DOHH2 (cell line): ENCODE measurements around the gene BMPER.

Experiments used
- H3F3A ChIP-seq: fragments of 200-600 bp; sonication (generic), shearing (Covaris generic); 2 replicates; pipeline ENCODE4 v1.6.0; 2016; ENCODE audit warnings: antibody characterized with exemption, mild to moderate bottlenecking; ENCODE audit not compliant: control insufficient read depth, insufficient read depth
- H3K27ac ChIP-seq: fragments of 200-600 bp; sonication (generic); 2 replicates; pipeline ENCODE4 v1.5.1; 2014; ENCODE audit warnings: low read depth, mild to moderate bottlenecking, low read length, moderate library complexity
- H3K27me3 ChIP-seq: fragments of 200-600 bp; sonication (generic); 2 replicates; pipeline ENCODE4 v1.6.1; 2014; ENCODE audit warnings: mild to moderate bottlenecking, low read length, mixed read lengths; ENCODE audit not compliant: control insufficient read depth
- H3K36me3 ChIP-seq: fragments of 200-600 bp; sonication (generic); 2 replicates; pipeline ENCODE4 v1.6.1; 2014; ENCODE audit warnings: mild to moderate bottlenecking, low read length, moderate library complexity, mixed read lengths; ENCODE audit not compliant: control insufficient read depth
- H3K4me1 ChIP-seq: fragments of 200-600 bp; sonication (generic); 2 replicates; pipeline ENCODE4 v1.6.1; 2014; ENCODE audit warnings: mild to moderate bottlenecking, low read length, mixed read lengths; ENCODE audit not compliant: control insufficient read depth
- H3K4me2 ChIP-seq: fragments of 200-600 bp; sonication (generic); 2 replicates; pipeline ENCODE4 v1.6.0; 2014; ENCODE audit warnings: mild to moderate bottlenecking, low read length, moderate library complexity
- H3K4me3 ChIP-seq: fragments of 200-600 bp; sonication (generic); 2 replicates; pipeline ENCODE4 v1.5.1; 2014; ENCODE audit warnings: mild to moderate bottlenecking, low read length, mixed read lengths
- H3K79me2 ChIP-seq: fragments of 200-600 bp; sonication (generic); 2 replicates; pipeline ENCODE4 v1.6.1; 2014; ENCODE audit warnings: mild to moderate bottlenecking, low read length, mixed read lengths; ENCODE audit not compliant: control insufficient read depth
- H3K9me2 ChIP-seq: fragments of 200-600 bp; sonication (generic); replicated peaks from 2 replicates; pipeline ENCODE4 v1.6.1; 2014; ENCODE audit warnings: mild to moderate bottlenecking, low read length, mixed read lengths; ENCODE audit not compliant: control insufficient read depth
- H3K9me3 ChIP-seq: fragments of 200-600 bp; sonication (generic); 2 replicates; pipeline ENCODE4 v1.6.1; 2014; ENCODE audit warnings: antibody characterized with exemption, low read length, mixed read lengths; ENCODE audit not compliant: control insufficient read depth, insufficient read depth
- H4K20me1 ChIP-seq: fragments of 200-600 bp; sonication (generic); 2 replicates; pipeline ENCODE4 v1.6.0; 2014; ENCODE audit warnings: low read depth, mild to moderate bottlenecking, antibody characterized with exemption, low read length, moderate library complexity; ENCODE audit not compliant: control insufficient read depth, insufficient read depth
- CTCF ChIP-seq: fragments of 200-600 bp; sonication (generic); IDR thresholded peaks from one replicate; pipeline ENCODE4 v1.5.1; 2014; ENCODE audit warnings: antibody characterized with exemption, mild to moderate bottlenecking, low read depth, low read length; ENCODE audit not compliant: poor library complexity, severe bottlenecking
- EZH2phosphoT487 ChIP-seq: fragments of 200-600 bp; sonication (generic); IDR thresholded peaks from 2 replicates; pipeline ENCODE4 v1.6.1; 2017; ENCODE audit warnings: borderline replicate concordance, mild to moderate bottlenecking, antibody characterized with exemption, low read length, moderate library complexity, mixed read lengths

BMPER gene

GRCh38 chr7:33950047-33950714, 44.8 kb downstream of the BMPER start:
- no peak for TF ChIP-seq CTCF
- TF ChIP-seq EZH2phosphoT487: no peak
- Histone ChIP-seq H3K9me3 (no peaks in the 10 kb centered on the region), H3K36me3 (no peaks in the 10 kb centered on the region), H4K20me1 (no peaks in the 10 kb centered on the region), H3F3A (no peaks in the 10 kb centered on the region), H3K9me2 (no peaks in the 10 kb centered on the region), H3K79me2 (no peaks in the 10 kb centered on the region), H3K27me3 (no peaks in the 10 kb centered on the region), H3K4me1 (no peaks in the 10 kb centered on the region), H3K4me2 (no peak overlapping the region), H3K27ac (no peak overlapping the region), H3K4me3 (no peak overlapping the region)

DNA sequence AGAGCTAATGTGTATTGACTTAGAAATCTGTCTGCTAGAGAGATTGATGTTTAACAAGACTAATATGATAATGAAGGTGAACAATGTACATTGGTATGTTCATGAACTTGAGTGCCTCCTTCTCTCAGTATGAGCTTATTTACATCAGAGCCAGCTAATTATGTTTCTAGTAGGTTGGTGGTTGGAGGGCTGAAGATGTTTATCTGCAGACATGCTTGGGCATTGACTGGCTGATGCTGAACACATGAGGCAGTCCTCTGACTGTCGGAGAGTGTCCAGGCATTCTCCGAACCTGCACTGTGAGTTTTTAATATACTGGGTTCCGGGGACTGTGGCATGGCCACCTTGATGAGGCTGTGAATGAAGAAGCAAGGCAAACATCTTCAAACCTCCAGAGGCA, 47.5 kb downstream of the BMPER start:
- Histone ChIP-seq H3F3A (no peaks in the 10 kb centered on the region), H3K9me2 (no peaks in the 10 kb centered on the region), H3K4me3 (no peak overlapping the region), H3K36me3 (no peaks in the 10 kb centered on the region), H3K9me3 (no peaks in the 10 kb centered on the region), H3K27me3 (no peaks in the 10 kb centered on the region), H3K27ac (no peak overlapping the region), H3K4me2 (no peak overlapping the region), H3K4me1 (no peaks in the 10 kb centered on the region), H4K20me1 (no peaks in the 10 kb centered on the region), H3K79me2 (no peaks in the 10 kb centered on the region)
- TF ChIP-seq EZH2phosphoT487 (no peak), CTCF (no peak)

DNA sequence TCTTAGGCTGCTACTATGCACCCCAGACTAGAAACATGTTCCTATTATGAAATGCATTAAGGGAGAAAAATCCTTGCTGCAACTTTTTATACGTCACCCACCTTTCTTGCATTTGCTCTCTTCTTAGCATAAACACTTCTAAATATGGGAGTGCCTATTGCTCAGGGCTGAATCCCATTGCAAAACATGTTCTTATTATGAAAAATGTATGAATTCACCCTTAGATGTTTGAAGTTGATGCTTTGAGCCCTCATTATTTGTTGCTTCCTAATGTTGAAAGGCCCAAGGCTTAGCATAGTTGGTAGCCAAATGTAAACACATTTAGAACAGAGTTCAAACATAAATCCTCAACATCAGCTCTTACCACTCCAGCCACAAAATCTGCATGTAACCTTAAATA, 52.8 kb downstream of the BMPER start:
- no peak overlapping the region for H3K4me3 ChIP-seq
- TF ChIP-seq EZH2phosphoT487: no peak
- no peak for TF ChIP-seq CTCF

DNA sequence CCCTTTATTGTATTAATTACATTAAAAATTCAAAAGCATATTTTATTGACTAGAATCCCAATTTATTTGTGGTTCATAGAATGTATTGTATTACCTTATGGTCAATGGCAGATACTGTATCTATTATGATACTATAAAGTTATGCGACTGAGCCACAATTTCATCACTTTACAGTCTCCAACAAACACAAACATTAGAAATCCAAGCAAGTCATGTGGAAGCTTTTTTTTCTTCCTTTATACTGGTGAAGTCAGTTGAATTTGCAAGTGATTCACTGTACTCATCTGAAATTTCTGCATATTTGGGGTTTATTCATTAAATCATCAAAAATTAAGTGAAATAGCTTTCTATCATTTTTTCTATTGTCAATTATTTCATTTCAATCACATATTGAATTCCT, 54.3 kb downstream of the BMPER start:
- Histone ChIP-seq H3K4me3 (no peak overlapping the region), H3K27ac (no peak overlapping the region), H3K79me2 (no peaks in the 10 kb centered on the region), H3K36me3 (no peaks in the 10 kb centered on the region), H4K20me1 (no peaks in the 10 kb centered on the region), H3K4me1 (no peaks in the 10 kb centered on the region), H3K4me2 (no peak overlapping the region), H3K9me2 (no peaks in the 10 kb centered on the region), H3K9me3 (no peaks in the 10 kb centered on the region), H3F3A (no peaks in the 10 kb centered on the region), H3K27me3 (no peaks in the 10 kb centered on the region)
- TF ChIP-seq EZH2phosphoT487 (no peak), CTCF (no peak)

More for the DNA sequence above, 52.8 kb downstream of the BMPER start:
- no peaks in the 10 kb centered on the region for H3K9me2 ChIP-seq
- H3K27ac ChIP-seq: no peak overlapping the region
- no peaks in the 10 kb centered on the region for H3K36me3 ChIP-seq
- no peak overlapping the region for H3K4me2 ChIP-seq
- H3K9me3 ChIP-seq: no peaks in the 10 kb centered on the region
- no peaks in the 10 kb centered on the region for H3F3A ChIP-seq
- no peaks in the 10 kb centered on the region for H3K27me3 ChIP-seq
- no peaks in the 10 kb centered on the region for H3K4me1 ChIP-seq
- no peaks in the 10 kb centered on the region for H3K79me2 ChIP-seq
- H4K20me1 ChIP-seq: no peaks in the 10 kb centered on the region
